Cardiac muscle cell (in vitro differentiated cells and primary cell): Measurements from ENCODE around the gene MYH2. TPM values are rescaled to one million over a fixed set of nuclear protein-coding genes. Genes with fewer than 3 reads are reported as not detected.
A peak's percentile ranks its signal among the peaks of the same experiment; 100 is the strongest.

Source experiments
- DNase-seq, 2 donors: peaks; one replicate each; pipeline versions ENCODE4 v3.0.0 to v3.0.0-alpha.2; 2010 to 2017; ENCODE audit warnings: low read depth in 1 of 2, low spot score in 1 of 2
- H3K27ac ChIP-seq: fragments of 200-600 bp; sonication (generic); 2 replicates; pipeline ENCODE4 v1.5.1; 2016
- H3K27me3 ChIP-seq: fragments of 200-600 bp; sonication (generic); 2 replicates; pipeline ENCODE4 v1.6.0; 2016; ENCODE audit warnings: control low read depth
- H3K36me3 ChIP-seq: fragments of 200-600 bp; sonication (generic); 2 replicates; pipeline ENCODE4 v1.5.1; 2016; ENCODE audit warnings: control low read depth
- H3K4me1 ChIP-seq: fragments of 200-600 bp; sonication (generic); 2 replicates; pipeline ENCODE4 v1.8.1; 2017; ENCODE audit warnings: low read depth, mild to moderate bottlenecking, mixed run types
- H3K4me3 ChIP-seq: fragments of 200-600 bp; sonication (generic); 2 replicates; pipeline ENCODE4 v1.5.1; 2016; ENCODE audit warnings: mild to moderate bottlenecking
- H3K9me3 ChIP-seq: fragments of 200-600 bp; sonication (generic); 2 replicates; pipeline ENCODE4 v1.5.1; 2017; ENCODE audit warnings: low read depth, mild to moderate bottlenecking, control low read depth
- polyA plus RNA-seq: library from polyadenylated mRNA; unstranded; fragments of >200 nt; fragmentation: Nextera tagmentation; extraction: Ambion mirVana; gene quantifications from 2 replicates; pipeline ENCODE4 v1.2.1, GENCODE V29; 2016
- total RNA-seq: library from RNA; depleted of rRNA; stranded (reverse); fragments of >200 nt; gene quantifications from 2 replicates; pipeline ENCODE4 v1.2.3, GENCODE V29; 2016
- TF ChIP-seq, protein P1 (sequence below): IDR thresholded peaks from 2 replicates; pipeline ENCODE4 v1.5.1; 2012; ENCODE audit warnings: low read depth, mild to moderate bottlenecking, low read length

MYH2 gene
- total and polyA plus RNA-seq, 2 experiments from 2014 or later, result not detected

- Histone ChIP-seq H3K27ac (no peak overlapping the region), H3K4me1 (no peaks in the 10 kb centered on the region), H3K36me3 (no peaks in the 10 kb centered on the region), H3K9me3 (peaks cover 3% of the 10 kb centered on the region), H3K27me3 (no peaks in the 10 kb centered on the region), H3K4me3 (no peak overlapping the region)
- DNase-seq, result no peak
- TF ChIP-seq, protein P1, sequence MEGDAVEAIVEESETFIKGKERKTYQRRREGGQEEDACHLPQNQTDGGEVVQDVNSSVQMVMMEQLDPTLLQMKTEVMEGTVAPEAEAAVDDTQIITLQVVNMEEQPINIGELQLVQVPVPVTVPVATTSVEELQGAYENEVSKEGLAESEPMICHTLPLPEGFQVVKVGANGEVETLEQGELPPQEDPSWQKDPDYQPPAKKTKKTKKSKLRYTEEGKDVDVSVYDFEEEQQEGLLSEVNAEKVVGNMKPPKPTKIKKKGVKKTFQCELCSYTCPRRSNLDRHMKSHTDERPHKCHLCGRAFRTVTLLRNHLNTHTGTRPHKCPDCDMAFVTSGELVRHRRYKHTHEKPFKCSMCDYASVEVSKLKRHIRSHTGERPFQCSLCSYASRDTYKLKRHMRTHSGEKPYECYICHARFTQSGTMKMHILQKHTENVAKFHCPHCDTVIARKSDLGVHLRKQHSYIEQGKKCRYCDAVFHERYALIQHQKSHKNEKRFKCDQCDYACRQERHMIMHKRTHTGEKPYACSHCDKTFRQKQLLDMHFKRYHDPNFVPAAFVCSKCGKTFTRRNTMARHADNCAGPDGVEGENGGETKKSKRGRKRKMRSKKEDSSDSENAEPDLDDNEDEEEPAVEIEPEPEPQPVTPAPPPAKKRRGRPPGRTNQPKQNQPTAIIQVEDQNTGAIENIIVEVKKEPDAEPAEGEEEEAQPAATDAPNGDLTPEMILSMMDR, result no peak
Measured at GRCh38 chr17:10482252-10482651, 67.2 kb downstream of the MYH2 start.

DNA sequence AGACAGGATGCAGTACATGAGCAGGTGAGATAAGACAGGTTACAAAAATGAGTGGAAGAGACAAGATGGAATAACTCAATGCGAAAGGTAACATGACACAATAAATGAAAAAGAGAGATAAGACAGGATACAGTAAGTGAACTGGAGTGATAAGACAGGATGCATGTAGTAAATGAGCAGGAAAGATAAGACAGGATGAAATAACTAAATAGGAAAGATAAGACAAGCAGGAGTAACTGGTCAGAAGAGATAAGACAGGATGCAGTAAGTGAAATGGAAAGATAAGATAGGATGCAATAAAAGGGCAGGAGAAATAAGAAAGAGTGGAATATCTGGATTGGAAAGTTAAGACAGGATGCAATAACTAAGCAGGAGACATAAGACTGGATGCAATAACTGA lies 71.8 kb downstream of the MYH2 start:
- no peaks in the 10 kb centered on the region for H3K9me3 ChIP-seq
- DNase-seq, result no peak
- no peaks in the 10 kb centered on the region for H3K27me3 ChIP-seq
- TF ChIP-seq, protein P1, result no peak
- H3K4me1 ChIP-seq, result no peaks in the 10 kb centered on the region
- H3K4me3 ChIP-seq, result no peak overlapping the region
- no peaks in the 10 kb centered on the region for H3K36me3 ChIP-seq
- no peak overlapping the region for H3K27ac ChIP-seq

DNA sequence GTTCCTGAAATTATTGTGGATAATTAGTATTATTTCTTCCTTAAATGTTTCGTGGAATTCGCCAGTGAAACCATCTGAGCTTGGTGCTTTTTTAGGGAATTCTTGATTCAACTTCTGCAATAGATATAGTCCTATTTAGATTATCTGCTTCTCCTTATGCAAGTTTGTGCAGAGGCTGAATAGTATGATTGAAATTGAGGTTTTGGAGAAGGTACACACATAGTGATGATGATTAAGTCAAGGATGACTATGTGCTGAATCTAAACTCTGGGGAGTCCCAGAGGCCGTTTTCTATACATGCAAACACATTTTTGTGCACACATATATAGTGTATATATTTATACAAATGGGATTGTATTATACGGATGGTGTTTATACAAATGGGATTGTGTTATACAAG lies 74.9 kb downstream of the MYH2 start:
- TF ChIP-seq, protein P1, result no peak
- Histone ChIP-seq H3K27ac (no peak overlapping the region), H3K27me3 (no peaks in the 10 kb centered on the region), H3K4me3 (no peak overlapping the region), H3K4me1 (no peaks in the 10 kb centered on the region), H3K36me3 (no peaks in the 10 kb centered on the region), H3K9me3 (no peaks in the 10 kb centered on the region)
- no peak for DNase-seq

DNA sequence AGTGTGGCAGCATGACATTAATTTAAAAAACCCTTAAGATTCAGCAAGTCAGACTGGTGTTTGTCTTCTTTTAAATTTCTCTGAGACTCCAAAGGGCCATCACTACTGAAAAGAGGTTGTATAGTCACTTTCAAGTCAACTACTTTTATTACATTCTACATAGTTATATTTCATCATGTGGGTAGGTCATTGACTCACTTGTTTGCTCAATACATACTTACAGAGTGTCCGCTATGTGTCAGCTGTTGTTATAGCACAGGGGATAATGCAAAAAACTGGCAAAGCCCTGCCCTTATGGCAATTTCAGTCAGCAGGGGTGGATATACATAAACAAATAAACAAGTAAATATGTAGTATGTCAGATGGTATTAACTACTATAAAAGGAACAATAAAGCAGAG lies 77.6 kb downstream of the MYH2 start:
- H3K4me1 ChIP-seq, result no peaks in the 10 kb centered on the region
- no peaks in the 10 kb centered on the region for H3K36me3 ChIP-seq
- no peak overlapping the region for H3K4me3 ChIP-seq
- no peaks in the 10 kb centered on the region for H3K9me3 ChIP-seq
- no peak overlapping the region for H3K27ac ChIP-seq
- peak in 1 of 2 donors; percentile 36 for DNase-seq
- TF ChIP-seq, protein P1, result no peak
- H3K27me3 ChIP-seq, result no peaks in the 10 kb centered on the region

Other genes starting within 250 kb of the MYH2 start
- gene MYH13, start 176.7 kb downstream of the MYH2 start, total RNA-seq, result 0.09 TPM in 1 of 2 replicates, not detected in the other
- not detected in 2 replicates for gene MYH13, start 176.7 kb downstream of the MYH2 start, polyA plus RNA-seq
- not detected in 2 replicates for gene MYH8, start 127.7 kb downstream of the MYH2 start, total RNA-seq
- gene MYH8, start 127.7 kb downstream of the MYH2 start, polyA plus RNA-seq, result not detected in 2 replicates
- 0.04 and 0.18 TPM in 2 replicates for gene MYH4, start 80.1 kb downstream of the MYH2 start, total RNA-seq
- gene MYH4, start 80.1 kb downstream of the MYH2 start, polyA plus RNA-seq, result 0.11 and 0.20 TPM in 2 replicates
- gene MYH1, start 31.1 kb downstream of the MYH2 start, total RNA-seq, result not detected in 2 replicates
- gene MYH1, start 31.1 kb downstream of the MYH2 start, polyA plus RNA-seq, result not detected in 2 replicates
- 1.3 and 3.1 TPM in 2 replicates for gene MYH3, start 107.7 kb upstream of the MYH2 start, total RNA-seq
- gene MYH3, start 107.7 kb upstream of the MYH2 start, polyA plus RNA-seq, result 0.72 and 1.7 TPM in 2 replicates
- 56.4 and 60.4 TPM in 2 replicates for gene SCO1, start 147.9 kb upstream of the MYH2 start, total RNA-seq
- 62.6 and 67.2 TPM in 2 replicates for gene SCO1, start 147.9 kb upstream of the MYH2 start, polyA plus RNA-seq
- 4.4 and 7.4 TPM in 2 replicates for gene ADPRM, start 147.9 kb upstream of the MYH2 start, total RNA-seq
- 5.0 and 7.3 TPM in 2 replicates for gene ADPRM, start 147.9 kb upstream of the MYH2 start, polyA plus RNA-seq
- gene TMEM220, start 180.4 kb upstream of the MYH2 start, total RNA-seq, result 0.15 and 2.4 TPM in 2 replicates
- gene TMEM220, start 180.4 kb upstream of the MYH2 start, polyA plus RNA-seq, result 2.6 and 2.8 TPM in 2 replicates